ENCODE results near the gene DDX10. TPM values are rescaled to one million over a fixed set of nuclear protein-coding genes. Genes with fewer than 3 reads are reported as not detected.

The DDX10 gene
- total and polyA plus RNA-seq, 7 donors: 10.0 to 18.0 (median 11.4) TPM

GRCh38 chr11:108866781-108867180 lies 201.9 kb downstream of the DDX10 start:
- Histone ChIP-seq H3K9me3 (no peaks in the 10 kb centered on the region), H3K27me3 (ENCODE audit: insufficient read depth in 3 of 3, low read length in 2 of 3) (no peaks in the 10 kb centered on the region), H3K4me1 (no peaks in the 10 kb centered on the region), H3K36me3 (ENCODE audit: insufficient read depth in 1 of 2, low read depth in 1 of 2) (no peaks in the 10 kb centered on the region), H3K4me3 (no peak overlapping the region), H3K27ac (no peak overlapping the region)
- no peak for DNase-seq
- TF ChIP-seq, protein P1, sequence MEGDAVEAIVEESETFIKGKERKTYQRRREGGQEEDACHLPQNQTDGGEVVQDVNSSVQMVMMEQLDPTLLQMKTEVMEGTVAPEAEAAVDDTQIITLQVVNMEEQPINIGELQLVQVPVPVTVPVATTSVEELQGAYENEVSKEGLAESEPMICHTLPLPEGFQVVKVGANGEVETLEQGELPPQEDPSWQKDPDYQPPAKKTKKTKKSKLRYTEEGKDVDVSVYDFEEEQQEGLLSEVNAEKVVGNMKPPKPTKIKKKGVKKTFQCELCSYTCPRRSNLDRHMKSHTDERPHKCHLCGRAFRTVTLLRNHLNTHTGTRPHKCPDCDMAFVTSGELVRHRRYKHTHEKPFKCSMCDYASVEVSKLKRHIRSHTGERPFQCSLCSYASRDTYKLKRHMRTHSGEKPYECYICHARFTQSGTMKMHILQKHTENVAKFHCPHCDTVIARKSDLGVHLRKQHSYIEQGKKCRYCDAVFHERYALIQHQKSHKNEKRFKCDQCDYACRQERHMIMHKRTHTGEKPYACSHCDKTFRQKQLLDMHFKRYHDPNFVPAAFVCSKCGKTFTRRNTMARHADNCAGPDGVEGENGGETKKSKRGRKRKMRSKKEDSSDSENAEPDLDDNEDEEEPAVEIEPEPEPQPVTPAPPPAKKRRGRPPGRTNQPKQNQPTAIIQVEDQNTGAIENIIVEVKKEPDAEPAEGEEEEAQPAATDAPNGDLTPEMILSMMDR (IDR thresholded peaks at IDR 0.05): no peak
- intact Hi-C loops (cut with DNase I): no loop called here
- WGBS, 3 donors: 83 to 89% (median 84%) methylated on average over 2 of the region's 2 CpGs
- no peak for ATAC-seq

DNA sequence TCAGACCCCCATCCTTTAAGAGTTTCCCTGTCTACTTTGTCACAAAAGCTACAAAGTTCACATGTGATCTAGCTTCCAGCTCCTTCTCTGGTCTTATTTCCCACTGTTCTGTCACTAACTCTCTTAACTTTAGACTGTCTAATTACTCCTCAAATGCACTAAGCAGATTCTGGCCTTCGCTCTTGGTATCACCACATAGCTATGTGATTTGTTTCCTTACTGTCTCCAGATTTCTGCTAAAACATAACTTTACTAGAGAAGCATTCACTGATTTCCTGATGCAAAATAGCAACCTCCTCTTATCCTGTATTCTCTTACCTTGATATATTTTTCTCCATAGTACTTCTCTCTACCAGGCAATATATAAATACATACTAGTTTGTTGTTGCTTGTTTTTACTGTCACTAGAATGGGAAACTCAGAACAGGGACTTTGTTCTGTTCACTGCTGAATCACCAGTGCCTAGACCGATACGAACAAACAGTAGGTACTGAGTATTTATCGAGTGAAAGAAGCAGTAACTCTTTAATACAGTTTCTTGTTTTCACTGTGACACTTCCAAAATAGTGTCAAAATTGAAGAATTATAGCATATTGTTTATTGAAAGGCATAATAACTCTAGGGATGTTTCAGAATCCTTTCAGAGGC lies 205.6 kb downstream of the DDX10 start:
- intact Hi-C loops (cut with DNase I): loop anchor here in 1 of 2 donors (5.0 kb wide), 1 partner anchor 173 kb away; no protein-coding TSS in a partner anchor
- 76 to 90% (median 78%) methylated on average over 4 of the region's 4 CpGs for WGBS, 3 donors
- ATAC-seq: no peak
- H3K4me1 ChIP-seq: no peaks in the 10 kb centered on the region
- H3K4me3 ChIP-seq: no peak overlapping the region
- no peak overlapping the region for H3K27ac ChIP-seq
- no peaks in the 10 kb centered on the region for H3K27me3 ChIP-seq (ENCODE audit: insufficient read depth in 3 of 3, low read length in 2 of 3)
- H3K9me3 ChIP-seq: no peaks in the 10 kb centered on the region
- no peak for DNase-seq
- H3K36me3 ChIP-seq (ENCODE audit: insufficient read depth in 1 of 2, low read depth in 1 of 2): no peaks in the 10 kb centered on the region
- TF ChIP-seq, protein P1 (IDR thresholded peaks at IDR 0.05): no peak

DNA sequence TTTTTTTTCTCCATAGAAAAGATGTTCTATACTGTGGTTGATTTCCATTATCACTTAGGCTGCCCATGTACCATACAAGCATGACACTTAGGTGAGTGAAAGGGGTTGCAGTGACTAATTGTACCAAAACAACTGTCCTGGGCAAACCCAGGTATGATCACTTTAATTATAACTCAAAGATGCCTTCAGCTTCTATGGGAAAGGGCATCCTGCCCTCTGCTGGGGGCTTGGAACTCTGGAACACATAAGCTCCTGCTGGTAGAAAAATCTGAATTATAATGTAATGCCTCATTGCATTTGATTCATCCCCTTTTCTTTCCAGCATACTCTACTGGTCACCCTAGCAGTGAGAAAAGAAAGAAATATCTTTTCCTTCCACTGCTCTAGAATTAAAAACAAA lies 206.3 kb downstream of the DDX10 start:
- ATAC-seq (no peak), DNase-seq (no peak)
- H3K9me3 ChIP-seq: no peaks in the 10 kb centered on the region
- TF ChIP-seq, protein P1 (IDR thresholded peaks at IDR 0.05): peak; percentile 45
- intact Hi-C loops (cut with DNase I): loop anchor here in 1 of 2 donors (5.0 kb wide), 1 partner anchor 174 kb away; no protein-coding TSS in a partner anchor
- no peaks in the 10 kb centered on the region for H3K36me3 ChIP-seq (ENCODE audit: insufficient read depth in 1 of 2, low read depth in 1 of 2)
- H3K4me1 ChIP-seq: no peaks in the 10 kb centered on the region
- no peak overlapping the region for H3K27ac ChIP-seq
- H3K27me3 ChIP-seq (ENCODE audit: insufficient read depth in 3 of 3, low read length in 2 of 3): no peaks in the 10 kb centered on the region
- no peak overlapping the region for H3K4me3 ChIP-seq

DNA sequence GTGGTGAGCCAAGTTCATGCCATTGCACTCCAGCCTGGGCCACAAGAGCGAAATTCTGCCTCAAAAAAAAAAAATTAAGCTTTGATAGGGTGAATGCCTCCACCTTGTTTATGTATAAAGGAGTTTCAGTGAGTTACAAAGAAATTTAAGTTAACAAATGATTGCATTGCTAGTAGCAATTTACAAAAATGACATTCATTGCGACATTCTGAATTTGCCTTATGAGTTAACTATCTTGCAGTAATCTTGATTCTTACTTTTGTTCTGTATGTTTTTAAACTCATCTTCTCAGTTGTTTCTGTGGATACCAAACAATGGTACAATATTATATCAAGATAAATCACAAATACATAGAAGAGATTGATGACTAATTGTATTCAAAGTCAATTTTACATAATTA lies 207.0 kb downstream of the DDX10 start:
- ATAC-seq (no peak), DNase-seq (no peak)
- H3K9me3 ChIP-seq: no peaks in the 10 kb centered on the region
- TF ChIP-seq, protein P1 (IDR thresholded peaks at IDR 0.05): no peak
- H3K4me3 ChIP-seq: no peak overlapping the region
- WGBS, 3 donors: 97 to 98% (median 98%) methylated on average over 2 of the region's 2 CpGs
- no peaks in the 10 kb centered on the region for H3K36me3 ChIP-seq (ENCODE audit: insufficient read depth in 1 of 2, low read depth in 1 of 2)
- no peak overlapping the region for H3K27ac ChIP-seq
- H3K4me1 ChIP-seq: no peaks in the 10 kb centered on the region
- intact Hi-C loops (cut with DNase I): loop anchor here in 1 of 2 donors (5.0 kb wide), 1 partner anchor 175 kb away; no protein-coding TSS in a partner anchor
- no peaks in the 10 kb centered on the region for H3K27me3 ChIP-seq (ENCODE audit: insufficient read depth in 3 of 3, low read length in 2 of 3)

All from psoas muscle (tissue), 8 donors.